ENCODE measurements around the gene LAT.

Gene LAT

GRCh38 chr16:29011112-29011511 lies 26.3 kb downstream of the LAT start:
- Histone ChIP-seq H3K36me3 (replicated peaks; ENCODE audit: insufficient read depth, low read length) (no peaks in the 10 kb centered on the region), H4K20me1 (ENCODE audit: insufficient read depth, low read length) (no peaks in the 10 kb centered on the region), H3K4me1 (ENCODE audit: low read length) (no peaks in the 10 kb centered on the region), H2AFZ (ENCODE audit: low read length) (no peak overlapping the region), H3K9me3 (replicated peaks; ENCODE audit: insufficient read depth, low read length) (no peaks in the 10 kb centered on the region), H3K4me2 (ENCODE audit: low read depth, low read length) (no peak overlapping the region), H3K4me3 (ENCODE audit: low read length) (no peak overlapping the region), H3K9me2 (replicated peaks; ENCODE audit: insufficient read depth, low read length) (no peaks in the 10 kb centered on the region), H3K27me3 (replicated peaks; ENCODE audit: insufficient read depth, low read length) (no peaks in the 10 kb centered on the region), H3K9ac (ENCODE audit: low read length) (no peak overlapping the region), H3F3A (ENCODE audit: insufficient read depth, low read length) (no peaks in the 10 kb centered on the region), H3K79me2 (ENCODE audit: low read length) (no peaks in the 10 kb centered on the region), H3K27ac (ENCODE audit: low read length) (no peak overlapping the region)
- no peak for TF ChIP-seq EZH2phosphoT487 (IDR thresholded peaks at IDR 0.05; ENCODE audit: low read length)
- no peak for TF ChIP-seq EZH2 (optimal IDR thresholded peaks at IDR 0.05; ENCODE audit: low read depth, low read length)
- no peak for TF ChIP-seq CTCF (IDR thresholded peaks at IDR 0.05; ENCODE audit: low read length)
- DNase-seq, result no peak

- H2AFZ ChIP-seq (ENCODE audit: low read length), result no peak overlapping the region
- H3K27ac ChIP-seq (ENCODE audit: low read length), result no peak overlapping the region
- DNase-seq, result no peak
- H3K79me2 ChIP-seq (ENCODE audit: low read length), result no peaks in the 10 kb centered on the region
- no peaks in the 10 kb centered on the region for H3K9me2 ChIP-seq (replicated peaks; ENCODE audit: insufficient read depth, low read length)
- no peaks in the 10 kb centered on the region for H4K20me1 ChIP-seq (ENCODE audit: insufficient read depth, low read length)
- no peaks in the 10 kb centered on the region for H3K36me3 ChIP-seq (replicated peaks; ENCODE audit: insufficient read depth, low read length)
- TF ChIP-seq EZH2phosphoT487 (IDR thresholded peaks at IDR 0.05; ENCODE audit: low read length) (no peak), EZH2 (optimal IDR thresholded peaks at IDR 0.05; ENCODE audit: low read depth, low read length) (no peak), CTCF (IDR thresholded peaks at IDR 0.05; ENCODE audit: low read length) (no peak)
- H3K9ac ChIP-seq (ENCODE audit: low read length), result no peak overlapping the region
- no peak overlapping the region for H3K4me2 ChIP-seq (ENCODE audit: low read depth, low read length)
- no peaks in the 10 kb centered on the region for H3K9me3 ChIP-seq (replicated peaks; ENCODE audit: insufficient read depth, low read length)
- H3K4me1 ChIP-seq (ENCODE audit: low read length), result no peaks in the 10 kb centered on the region
- no peaks in the 10 kb centered on the region for H3F3A ChIP-seq (ENCODE audit: insufficient read depth, low read length)
- H3K4me3 ChIP-seq (ENCODE audit: low read length), result no peak overlapping the region
- H3K27me3 ChIP-seq (replicated peaks; ENCODE audit: insufficient read depth, low read length), result no peaks in the 10 kb centered on the region
Observed at GRCh38 chr16:29011851-29012250, 27.0 kb downstream of the LAT start.

- no peak for DNase-seq
- Histone ChIP-seq H3K79me2 (ENCODE audit: low read length) (no peaks in the 10 kb centered on the region), H3K4me1 (ENCODE audit: low read length) (no peaks in the 10 kb centered on the region), H3K4me3 (ENCODE audit: low read length) (no peak overlapping the region), H3K27me3 (replicated peaks; ENCODE audit: insufficient read depth, low read length) (no peaks in the 10 kb centered on the region), H3K9me2 (replicated peaks; ENCODE audit: insufficient read depth, low read length) (no peaks in the 10 kb centered on the region), H4K20me1 (ENCODE audit: insufficient read depth, low read length) (no peaks in the 10 kb centered on the region), H2AFZ (ENCODE audit: low read length) (no peak overlapping the region), H3K9me3 (replicated peaks; ENCODE audit: insufficient read depth, low read length) (no peaks in the 10 kb centered on the region), H3F3A (ENCODE audit: insufficient read depth, low read length) (no peaks in the 10 kb centered on the region), H3K9ac (ENCODE audit: low read length) (no peak overlapping the region), H3K27ac (ENCODE audit: low read length) (no peak overlapping the region), H3K36me3 (replicated peaks; ENCODE audit: insufficient read depth, low read length) (no peaks in the 10 kb centered on the region), H3K4me2 (ENCODE audit: low read depth, low read length) (no peak overlapping the region)
- TF ChIP-seq EZH2phosphoT487 (IDR thresholded peaks at IDR 0.05; ENCODE audit: low read length) (no peak), CTCF (IDR thresholded peaks at IDR 0.05; ENCODE audit: low read length) (no peak), EZH2 (optimal IDR thresholded peaks at IDR 0.05; ENCODE audit: low read depth, low read length) (no peak)
Observed at GRCh38 chr16:29012913-29013553, 28.2 kb downstream of the LAT start.

Data from MM.1S (cell line).